Osteocyte (in vitro differentiated cells): ENCODE measurements around the gene FURIN. TPM values are rescaled to one million over a fixed set of nuclear protein-coding genes. Genes with fewer than 3 reads are reported as not detected.
"Not testable (repeated sequence)": the region's sequence is repeated elsewhere in the genome, so short reads cannot be mapped to it uniquely, and the experiment has no call there.

ENCODE experiments used
- DNase-seq: peaks from one replicate; pipeline ENCODE4 v3.0.0; 2021; ENCODE audit warnings: mixed read lengths; ENCODE audit not compliant: unreplicated experiment; ENCODE audit errors: extremely low spot score
- H3K27ac Mint-ChIP-seq: one replicate; pipeline ENCODE4 v1.8.0; 2021; ENCODE audit warnings: mild to moderate bottlenecking, mixed read lengths; ENCODE audit not compliant: unreplicated experiment
- H3K27me3 Mint-ChIP-seq: one replicate; pipeline ENCODE4 v1.8.0; 2021; ENCODE audit warnings: mixed read lengths; ENCODE audit not compliant: unreplicated experiment
- H3K36me3 Mint-ChIP-seq: one replicate; pipeline ENCODE4 v1.8.0; 2021; ENCODE audit warnings: mixed read lengths; ENCODE audit not compliant: unreplicated experiment
- H3K4me1 Mint-ChIP-seq: one replicate; pipeline ENCODE4 v1.8.0; 2021; ENCODE audit warnings: mixed read lengths; ENCODE audit not compliant: unreplicated experiment
- H3K4me3 Mint-ChIP-seq: one replicate; pipeline ENCODE4 v1.8.0; 2021; ENCODE audit warnings: mild to moderate bottlenecking, moderate library complexity, mixed read lengths; ENCODE audit not compliant: unreplicated experiment
- H3K9me3 Mint-ChIP-seq: one replicate; pipeline ENCODE4 v1.8.0; 2021; ENCODE audit warnings: mixed read lengths; ENCODE audit not compliant: unreplicated experiment
- CTCF ChIP-seq: fragments of 200-600 bp; sonication (generic); IDR thresholded peaks from 2 replicates; pipeline ENCODE4 v1.5.0; 2021; ENCODE audit warnings: antibody characterized with exemption, mild to moderate bottlenecking, moderate library complexity
- total RNA-seq: library from RNA; stranded (reverse); gene quantifications from 2 replicates; pipeline ENCODE4 v1.2.1, GENCODE V29; 2021

FURIN gene
- total RNA-seq, 1 donor from 2014 or later: 96.2 TPM

GRCh38 chr15:90892023-90892422 lies 23.6 kb downstream of the FURIN start:
- Mint-ChIP-seq H3K27ac (no peak overlapping the region), H3K27me3 (no peaks in the 10 kb centered on the region), H3K9me3 (no peaks in the 10 kb centered on the region), H3K4me3 (no peak overlapping the region), H3K36me3 (no peaks in the 10 kb centered on the region), H3K4me1 (no peaks in the 10 kb centered on the region)
- DNase-seq: no peak
- no peak for TF ChIP-seq CTCF

GRCh38 chr15:90892498-90893174 lies 24.2 kb downstream of the FURIN start:
- no peak overlapping the region for H3K27ac Mint-ChIP-seq
- no peaks in the 10 kb centered on the region for H3K36me3 Mint-ChIP-seq
- H3K4me3 Mint-ChIP-seq: no peak overlapping the region
- TF ChIP-seq CTCF: no peak
- H3K4me1 Mint-ChIP-seq: no peaks in the 10 kb centered on the region
- no peak for DNase-seq
- no peaks in the 10 kb centered on the region for H3K9me3 Mint-ChIP-seq
- H3K27me3 Mint-ChIP-seq: no peaks in the 10 kb centered on the region

- no peak for DNase-seq
- no peak overlapping the region for H3K27ac Mint-ChIP-seq
- no peaks in the 10 kb centered on the region for H3K36me3 Mint-ChIP-seq
- H3K9me3 Mint-ChIP-seq: no peaks in the 10 kb centered on the region
- H3K4me3 Mint-ChIP-seq: no peak overlapping the region
- H3K4me1 Mint-ChIP-seq: no peaks in the 10 kb centered on the region
- H3K27me3 Mint-ChIP-seq: no peaks in the 10 kb centered on the region
- no peak for TF ChIP-seq CTCF
Measured at GRCh38 chr15:90893175-90894090, 25.0 kb downstream of the FURIN start.

GRCh38 chr15:90895571-90896117 lies 27.3 kb downstream of the FURIN start:
- TF ChIP-seq CTCF: no peak
- no peak for DNase-seq
- Mint-ChIP-seq H3K4me3 (no peak overlapping the region), H3K4me1 (no peaks in the 10 kb centered on the region), H3K27me3 (no peaks in the 10 kb centered on the region), H3K27ac (no peak overlapping the region), H3K36me3 (no peaks in the 10 kb centered on the region), H3K9me3 (no peaks in the 10 kb centered on the region)

- not testable (repeated sequence) for DNase-seq, H3K27me3 Mint-ChIP-seq, H3K27ac Mint-ChIP-seq, H3K4me3 Mint-ChIP-seq, H3K36me3 Mint-ChIP-seq, H3K9me3 Mint-ChIP-seq
- H3K4me1 Mint-ChIP-seq: peaks cover 11% of the 10 kb centered on the region
Measured at GRCh38 chr15:90897131-90897655, 28.8 kb downstream of the FURIN start.
